Measurements from ENCODE around the gene MRPS6.
A peak's percentile ranks its signal among the peaks of the same experiment; 100 is the strongest.

The MRPS6 gene

DNA sequence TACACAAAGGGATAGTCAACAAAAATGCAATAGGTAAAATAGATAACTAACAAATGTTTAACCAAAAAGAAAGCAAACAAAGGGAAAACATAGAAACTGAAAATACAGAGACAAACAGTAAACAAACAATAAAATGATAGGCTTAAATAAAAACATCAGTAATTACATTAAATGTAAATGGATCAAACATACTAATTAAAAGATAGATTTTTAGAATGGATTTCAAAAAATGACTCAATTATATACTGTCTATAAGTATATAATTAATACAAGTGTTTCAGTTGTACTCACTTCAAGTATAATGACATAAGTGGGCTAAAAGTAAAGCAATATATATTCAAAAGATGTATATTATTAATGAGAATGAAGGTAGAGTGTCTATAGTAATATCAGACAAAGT, 101.1 kb downstream of the MRPS6 start:
- Histone ChIP-seq H3K9me3 (ENCODE audit: control insufficient read depth, insufficient read depth, low read length) (no peaks in the 10 kb centered on the region), H3K36me3 (ENCODE audit: control insufficient read depth, insufficient read depth, low read length) (no peaks in the 10 kb centered on the region), H3K27me3 (ENCODE audit: control insufficient read depth, insufficient read depth, low read length) (peaks cover 24% of the 10 kb centered on the region), H3K4me3 (ENCODE audit: low read depth, low read length) (no peak overlapping the region), H3K9ac (ENCODE audit: low read depth, low read length) (no peak overlapping the region), H3K4me1 (ENCODE audit: control insufficient read depth, insufficient read depth, low read length) (peaks cover 9% of the 10 kb centered on the region)

DNA sequence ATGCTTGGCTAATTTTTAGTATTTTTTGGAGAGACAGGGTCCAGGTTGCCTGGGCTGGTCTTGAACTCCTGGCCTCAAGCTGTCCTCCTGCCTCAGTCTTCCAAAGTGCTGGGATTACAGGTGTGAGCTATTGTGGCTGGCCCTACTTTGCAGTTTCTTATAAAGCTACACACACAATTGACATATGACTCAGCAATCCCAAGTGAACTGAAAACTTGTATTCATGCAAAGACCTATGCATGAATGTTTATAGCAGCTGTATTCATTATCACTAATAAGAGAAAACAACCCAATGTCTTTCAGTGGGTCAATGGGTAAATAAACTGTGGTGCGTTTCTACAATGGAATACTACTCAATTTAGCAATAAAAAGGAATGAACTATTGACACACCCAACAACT, 103.1 kb downstream of the MRPS6 start:
- Histone ChIP-seq H3K9ac (ENCODE audit: low read depth, low read length) (no peak overlapping the region), H3K27me3 (ENCODE audit: control insufficient read depth, insufficient read depth, low read length) (peaks cover 24% of the 10 kb centered on the region), H3K4me3 (ENCODE audit: low read depth, low read length) (no peak overlapping the region), H3K4me1 (ENCODE audit: control insufficient read depth, insufficient read depth, low read length) (peaks cover 24% of the 10 kb centered on the region), H3K36me3 (ENCODE audit: control insufficient read depth, insufficient read depth, low read length) (no peaks in the 10 kb centered on the region), H3K9me3 (ENCODE audit: control insufficient read depth, insufficient read depth, low read length) (no peaks in the 10 kb centered on the region)

DNA sequence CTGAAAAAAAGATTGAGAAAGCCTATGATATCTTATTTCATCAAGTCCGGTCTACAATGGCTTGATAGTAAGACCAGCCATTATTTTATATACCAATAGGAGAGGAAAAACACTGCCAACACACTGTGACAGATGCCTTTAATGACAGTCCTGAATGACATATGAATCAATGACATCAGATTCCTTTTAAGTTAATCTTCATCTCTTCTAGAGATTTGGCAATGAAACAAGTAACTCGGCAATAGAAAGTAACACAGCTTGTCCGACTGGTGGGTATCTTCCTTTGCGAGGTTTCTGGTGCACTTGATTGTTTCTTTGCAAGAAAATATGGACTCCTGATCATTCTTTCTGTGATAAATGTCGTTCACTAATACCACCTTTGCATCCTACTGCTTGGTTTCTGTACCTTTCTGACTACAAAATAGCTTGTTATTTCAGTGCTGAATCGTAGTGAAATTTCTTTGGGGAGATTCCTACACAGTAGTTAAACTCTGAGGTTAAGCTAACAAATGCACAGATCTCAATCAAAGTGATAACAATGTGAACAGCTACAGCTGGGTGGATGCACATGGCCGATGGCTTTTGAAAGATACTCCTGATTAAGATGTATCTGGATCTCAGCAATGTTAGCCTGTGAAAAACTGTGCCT, 104.7 kb downstream of the MRPS6 start:
- no peaks in the 10 kb centered on the region for H3K36me3 ChIP-seq (ENCODE audit: control insufficient read depth, insufficient read depth, low read length)
- no peak overlapping the region for H3K4me3 ChIP-seq (ENCODE audit: low read depth, low read length)
- no peak overlapping the region for H3K9ac ChIP-seq (ENCODE audit: low read depth, low read length)
- H3K4me1 ChIP-seq (ENCODE audit: control insufficient read depth, insufficient read depth, low read length), result peaks cover 26% of the 10 kb centered on the region
- no peaks in the 10 kb centered on the region for H3K9me3 ChIP-seq (ENCODE audit: control insufficient read depth, insufficient read depth, low read length)
- H3K27me3 ChIP-seq (ENCODE audit: control insufficient read depth, insufficient read depth, low read length), result peaks cover 24% of the 10 kb centered on the region

DNA sequence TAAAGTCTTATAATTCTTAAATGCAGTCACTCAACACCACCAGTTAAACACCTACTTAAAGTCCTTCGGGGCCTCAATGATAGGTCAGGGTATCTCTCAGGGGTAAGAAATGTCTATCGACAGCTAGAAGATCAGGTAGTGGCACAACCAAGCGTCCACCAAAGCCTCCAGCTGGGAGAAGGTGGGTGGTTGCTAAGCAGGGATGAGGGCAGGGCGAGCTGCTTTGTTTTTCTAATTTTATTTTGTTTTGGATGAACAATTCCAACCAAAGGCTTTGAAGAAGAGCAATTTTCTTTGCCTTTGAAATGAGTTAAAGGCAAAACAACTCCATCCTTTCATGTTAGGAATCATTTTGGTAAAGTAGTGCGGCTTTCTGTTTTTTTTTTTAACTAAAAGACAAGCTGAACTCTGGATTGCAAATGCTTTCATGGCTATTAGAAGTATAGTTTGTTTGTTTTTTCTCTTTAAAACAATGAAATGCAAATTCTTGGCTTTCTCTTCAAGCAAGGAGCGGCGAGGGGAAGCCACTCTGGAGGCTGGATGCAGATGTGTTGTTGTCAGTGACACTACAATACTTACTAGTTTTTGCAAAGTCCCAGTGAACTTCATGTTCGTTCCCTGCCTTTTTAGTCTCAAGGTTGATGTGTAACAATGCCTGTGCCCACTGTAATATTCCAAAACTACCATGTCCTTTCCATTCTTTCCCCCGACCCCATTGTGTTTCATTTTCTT, 106.0 kb downstream of the MRPS6 start:
- no peak overlapping the region for H3K9ac ChIP-seq (ENCODE audit: low read depth, low read length)
- H3K4me3 ChIP-seq (ENCODE audit: low read depth, low read length), result peak overlapping the region; percentile 16
- peaks cover 24% of the 10 kb centered on the region for H3K27me3 ChIP-seq (ENCODE audit: control insufficient read depth, insufficient read depth, low read length)
- H3K36me3 ChIP-seq (ENCODE audit: control insufficient read depth, insufficient read depth, low read length), result no peaks in the 10 kb centered on the region
- no peaks in the 10 kb centered on the region for H3K9me3 ChIP-seq (ENCODE audit: control insufficient read depth, insufficient read depth, low read length)
- H3K4me1 ChIP-seq (ENCODE audit: control insufficient read depth, insufficient read depth, low read length), result peaks cover 26% of the 10 kb centered on the region

DNA sequence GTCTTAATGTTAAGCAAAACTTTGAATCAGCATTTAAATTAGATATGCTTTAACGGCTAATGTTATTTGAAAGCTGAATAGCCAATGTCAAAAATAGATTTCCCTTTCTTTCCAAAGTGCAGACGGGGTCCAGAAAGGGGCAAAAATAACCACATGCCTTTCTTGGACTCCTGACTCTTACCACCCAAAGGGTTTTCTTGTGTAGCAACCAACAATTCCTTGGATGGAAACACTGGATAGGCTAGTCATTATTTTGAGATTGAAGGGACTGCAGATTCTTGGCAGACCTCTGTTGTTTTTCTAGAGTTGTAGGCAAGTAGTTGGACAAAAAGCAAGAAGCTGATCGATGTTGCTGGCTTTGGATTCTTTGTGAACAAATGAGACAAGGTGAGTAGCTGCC, 107.0 kb downstream of the MRPS6 start:
- Histone ChIP-seq H3K36me3 (ENCODE audit: control insufficient read depth, insufficient read depth, low read length) (no peaks in the 10 kb centered on the region), H3K4me3 (ENCODE audit: low read depth, low read length) (peak overlapping the region; percentile 16), H3K27me3 (ENCODE audit: control insufficient read depth, insufficient read depth, low read length) (peaks cover 24% of the 10 kb centered on the region), H3K9ac (ENCODE audit: low read depth, low read length) (no peak overlapping the region), H3K9me3 (ENCODE audit: control insufficient read depth, insufficient read depth, low read length) (no peaks in the 10 kb centered on the region), H3K4me1 (ENCODE audit: control insufficient read depth, insufficient read depth, low read length) (peaks cover 26% of the 10 kb centered on the region)

DNA sequence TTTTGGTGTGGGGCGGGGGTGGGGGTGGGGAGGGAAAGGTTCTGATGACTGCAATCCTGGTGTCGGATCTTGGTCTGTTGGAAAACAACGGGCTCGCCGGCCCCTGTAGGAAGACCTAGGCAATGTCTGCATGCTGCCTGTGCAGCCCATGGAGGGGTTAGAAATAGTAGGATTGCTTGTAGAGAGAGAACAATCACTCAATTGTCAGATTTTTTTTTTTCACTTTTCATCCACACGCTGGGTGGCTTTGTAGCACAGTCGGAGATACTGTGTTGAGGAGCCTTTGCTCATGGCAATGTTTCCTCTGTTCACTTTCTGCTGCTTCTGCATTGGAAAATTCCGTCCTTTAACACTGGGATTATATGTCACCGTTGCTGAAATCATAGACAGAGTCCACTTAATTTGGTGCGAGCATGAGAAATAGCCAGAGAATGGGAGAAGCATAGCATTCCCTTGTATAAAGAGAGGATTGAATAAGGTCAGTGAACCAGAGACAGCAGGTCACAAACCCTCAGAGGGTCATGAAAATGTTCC, 107.5 kb downstream of the MRPS6 start:
- H3K9ac ChIP-seq (ENCODE audit: low read depth, low read length), result no peak overlapping the region
- peaks cover 24% of the 10 kb centered on the region for H3K27me3 ChIP-seq (ENCODE audit: control insufficient read depth, insufficient read depth, low read length)
- no peaks in the 10 kb centered on the region for H3K9me3 ChIP-seq (ENCODE audit: control insufficient read depth, insufficient read depth, low read length)
- H3K36me3 ChIP-seq (ENCODE audit: control insufficient read depth, insufficient read depth, low read length), result no peaks in the 10 kb centered on the region
- H3K4me1 ChIP-seq (ENCODE audit: control insufficient read depth, insufficient read depth, low read length), result peaks cover 26% of the 10 kb centered on the region
- H3K4me3 ChIP-seq (ENCODE audit: low read depth, low read length), result peak overlapping the region; percentile 30

DNA sequence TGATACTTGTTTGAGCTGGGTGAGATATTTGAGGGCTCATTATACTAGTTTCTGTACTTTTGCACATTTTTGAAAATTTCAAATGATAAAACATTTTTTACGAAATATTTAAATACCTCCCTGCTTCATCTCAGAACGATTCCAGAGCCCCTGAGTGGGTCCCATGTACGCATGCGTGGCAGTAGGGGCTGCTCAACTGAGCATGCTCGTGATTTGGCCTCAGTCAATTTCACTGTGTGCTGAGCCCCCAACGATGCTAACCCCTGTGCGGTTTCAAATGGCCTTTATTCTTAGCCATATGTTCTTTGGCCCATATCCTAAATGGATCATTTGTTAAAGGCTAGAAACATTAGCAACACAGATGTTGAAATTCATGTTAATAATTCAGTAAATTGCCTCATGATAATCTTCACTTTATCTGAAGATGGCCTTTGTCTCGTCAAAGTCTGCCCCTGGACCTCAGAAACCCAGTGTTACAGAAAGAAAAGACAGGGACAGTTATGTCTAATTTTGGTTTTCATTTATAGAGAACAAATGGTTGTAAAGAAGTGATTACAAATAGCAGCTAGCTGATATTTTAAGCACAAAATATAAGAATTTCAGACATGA, 108.2 kb downstream of the MRPS6 start:
- Histone ChIP-seq H3K9ac (ENCODE audit: low read depth, low read length) (no peak overlapping the region), H3K4me1 (ENCODE audit: control insufficient read depth, insufficient read depth, low read length) (peaks cover 26% of the 10 kb centered on the region), H3K36me3 (ENCODE audit: control insufficient read depth, insufficient read depth, low read length) (no peaks in the 10 kb centered on the region), H3K9me3 (ENCODE audit: control insufficient read depth, insufficient read depth, low read length) (no peaks in the 10 kb centered on the region), H3K27me3 (ENCODE audit: control insufficient read depth, insufficient read depth, low read length) (peaks cover 24% of the 10 kb centered on the region), H3K4me3 (ENCODE audit: low read depth, low read length) (no peak overlapping the region)

DNA sequence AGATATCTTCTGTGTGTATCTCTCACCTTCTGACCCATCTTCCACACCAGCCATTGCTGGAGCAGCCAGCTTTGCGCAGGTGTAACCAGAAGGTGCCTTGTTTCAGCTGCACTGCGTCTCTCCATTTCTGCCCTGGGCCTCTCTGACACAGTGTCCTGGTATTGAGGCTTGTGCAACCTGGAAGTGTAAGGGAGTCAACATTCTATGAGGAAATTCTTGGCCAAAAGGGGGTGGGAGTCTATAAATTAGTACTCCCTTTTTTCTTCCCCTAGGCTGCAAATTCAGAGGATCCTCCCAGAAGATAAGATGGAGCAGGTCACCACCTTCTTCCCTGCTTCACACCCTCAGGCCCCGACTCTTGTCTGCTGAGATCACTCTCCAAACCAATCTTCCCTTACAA, 109.1 kb downstream of the MRPS6 start:
- peaks cover 15% of the 10 kb centered on the region for H3K27me3 ChIP-seq (ENCODE audit: control insufficient read depth, insufficient read depth, low read length)
- no peaks in the 10 kb centered on the region for H3K36me3 ChIP-seq (ENCODE audit: control insufficient read depth, insufficient read depth, low read length)
- H3K9me3 ChIP-seq (ENCODE audit: control insufficient read depth, insufficient read depth, low read length), result no peaks in the 10 kb centered on the region
- no peak overlapping the region for H3K4me3 ChIP-seq (ENCODE audit: low read depth, low read length)
- H3K9ac ChIP-seq (ENCODE audit: low read depth, low read length), result no peak overlapping the region
- peaks cover 26% of the 10 kb centered on the region for H3K4me1 ChIP-seq (ENCODE audit: control insufficient read depth, insufficient read depth, low read length)

DNA sequence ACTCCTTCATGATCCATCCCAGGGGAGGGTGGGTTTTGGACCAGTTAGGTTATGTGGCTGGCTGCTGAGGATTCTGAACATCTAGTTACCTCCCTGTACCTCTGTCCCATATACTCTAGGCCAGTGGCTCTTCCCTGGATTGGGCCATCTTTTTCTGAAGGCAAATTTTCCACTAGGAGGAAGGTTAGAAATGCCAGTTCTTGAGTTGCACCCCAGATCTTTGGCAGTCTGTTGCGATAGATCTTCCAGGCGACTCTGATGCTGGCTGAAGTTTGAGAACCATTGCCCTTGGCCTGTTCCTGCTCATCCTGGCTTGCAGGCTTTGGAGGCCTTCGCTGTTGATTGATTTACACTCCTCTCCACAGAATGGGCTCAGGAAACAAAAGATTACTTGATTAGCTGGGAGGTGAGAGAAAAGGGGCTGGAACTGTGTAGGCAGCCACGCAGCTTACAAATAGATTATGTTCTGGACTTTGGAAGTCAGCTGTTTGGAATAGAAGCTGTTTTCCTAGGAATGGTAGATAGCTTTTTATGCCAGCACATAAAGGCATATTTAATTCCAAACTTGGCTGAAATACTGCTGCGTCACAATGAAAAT, 110.1 kb downstream of the MRPS6 start:
- Histone ChIP-seq H3K4me3 (ENCODE audit: low read depth, low read length) (no peak overlapping the region), H3K27me3 (ENCODE audit: control insufficient read depth, insufficient read depth, low read length) (peaks cover 5% of the 10 kb centered on the region), H3K9ac (ENCODE audit: low read depth, low read length) (no peak overlapping the region), H3K9me3 (ENCODE audit: control insufficient read depth, insufficient read depth, low read length) (no peaks in the 10 kb centered on the region), H3K4me1 (ENCODE audit: control insufficient read depth, insufficient read depth, low read length) (peaks cover 23% of the 10 kb centered on the region), H3K36me3 (ENCODE audit: control insufficient read depth, insufficient read depth, low read length) (no peaks in the 10 kb centered on the region)

DNA sequence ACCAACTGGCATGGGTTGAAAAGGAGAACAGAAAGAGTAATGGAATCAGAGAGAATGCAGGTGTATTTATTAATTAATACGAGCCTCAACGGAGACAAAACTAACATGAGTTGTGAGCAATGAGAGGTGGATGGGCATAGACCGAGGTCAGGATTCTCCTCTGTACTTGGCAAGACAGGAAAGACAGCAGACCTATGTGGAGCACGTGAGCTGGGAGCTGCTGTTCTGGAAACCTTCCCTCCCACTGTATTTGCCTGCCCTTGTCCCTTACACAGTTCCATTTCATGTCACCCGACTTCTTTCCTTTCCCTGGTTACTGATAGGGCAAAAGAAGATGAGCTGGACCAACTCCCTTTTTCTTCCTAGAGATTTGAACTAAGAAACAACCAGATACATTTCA, 110.9 kb downstream of the MRPS6 start:
- H3K9me3 ChIP-seq (ENCODE audit: control insufficient read depth, insufficient read depth, low read length), result no peaks in the 10 kb centered on the region
- H3K27me3 ChIP-seq (ENCODE audit: control insufficient read depth, insufficient read depth, low read length), result no peaks in the 10 kb centered on the region
- H3K36me3 ChIP-seq (ENCODE audit: control insufficient read depth, insufficient read depth, low read length), result no peaks in the 10 kb centered on the region
- H3K4me3 ChIP-seq (ENCODE audit: low read depth, low read length), result no peak overlapping the region
- no peak overlapping the region for H3K9ac ChIP-seq (ENCODE audit: low read depth, low read length)
- H3K4me1 ChIP-seq (ENCODE audit: control insufficient read depth, insufficient read depth, low read length), result peaks cover 17% of the 10 kb centered on the region

DNA sequence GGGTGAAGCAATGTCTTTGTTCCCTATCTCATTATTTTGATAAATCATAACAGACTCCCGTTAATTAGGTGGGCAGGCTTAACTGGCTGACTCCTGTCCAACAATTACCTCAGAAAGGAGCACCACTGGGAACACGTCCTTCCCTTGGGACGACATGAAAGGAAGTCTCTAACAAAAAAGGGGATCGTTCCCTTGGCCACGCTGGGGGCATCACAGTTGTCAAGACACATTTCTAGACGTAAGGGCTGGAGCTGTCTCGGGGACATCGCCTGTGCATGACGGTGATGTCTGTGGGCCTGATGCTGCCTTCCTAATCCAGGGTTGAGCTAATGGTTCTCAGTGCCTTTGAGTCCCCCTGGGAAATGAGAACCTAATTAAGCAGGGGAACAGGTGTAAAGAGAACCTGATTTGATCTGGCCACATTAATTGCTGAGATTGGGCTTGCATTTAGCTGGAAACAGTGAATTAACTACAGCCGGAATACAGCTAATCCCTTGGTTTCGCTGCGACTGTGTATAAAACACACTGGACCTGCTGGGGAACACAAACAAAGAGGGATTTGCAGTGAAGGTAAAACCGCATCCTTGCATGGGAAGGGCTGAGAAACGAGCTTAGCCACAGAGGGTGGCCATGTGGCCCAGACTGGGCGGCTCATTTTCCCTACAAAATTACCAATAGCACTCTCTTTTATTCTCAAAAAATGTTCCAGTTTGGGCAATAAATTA, 111.8 kb downstream of the MRPS6 start:
- H3K9me3 ChIP-seq (ENCODE audit: control insufficient read depth, insufficient read depth, low read length), result no peaks in the 10 kb centered on the region
- H3K27me3 ChIP-seq (ENCODE audit: control insufficient read depth, insufficient read depth, low read length), result no peaks in the 10 kb centered on the region
- H3K4me1 ChIP-seq (ENCODE audit: control insufficient read depth, insufficient read depth, low read length), result peaks cover 13% of the 10 kb centered on the region
- H3K9ac ChIP-seq (ENCODE audit: low read depth, low read length), result no peak overlapping the region
- H3K36me3 ChIP-seq (ENCODE audit: control insufficient read depth, insufficient read depth, low read length), result peaks cover 2% of the 10 kb centered on the region
- H3K4me3 ChIP-seq (ENCODE audit: low read depth, low read length), result no peak overlapping the region
